IPS-11a (cell line): Measurements from ENCODE around the gene CALHM4.

Experiments
- H3K4me3 ChIP-seq: one replicate; pipeline ENCODE4 v1.5.1; 2013; ENCODE audit warnings: low read depth, low read length, control low read depth

CALHM4 gene

DNA sequence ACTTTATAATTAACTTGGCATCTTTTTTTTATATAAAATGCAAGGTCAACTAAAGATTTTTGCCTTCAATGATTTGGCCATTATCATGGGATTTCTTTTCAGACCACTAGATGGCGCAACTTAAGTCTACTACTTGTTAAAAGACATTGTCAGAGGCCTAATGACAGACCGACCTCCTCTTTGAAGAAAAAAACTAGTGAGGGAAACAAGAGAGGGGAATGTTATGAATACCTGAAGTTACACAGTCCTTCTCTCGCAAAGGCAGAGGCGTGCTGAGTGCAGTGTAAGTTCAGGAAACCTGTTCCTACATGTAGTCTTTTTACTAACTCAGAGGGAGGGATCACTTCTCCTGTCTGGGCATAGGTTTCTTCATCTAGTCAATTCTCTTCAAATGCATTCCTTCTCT is 17.3 kb upstream of the CALHM4 start:
- H3K4me3 ChIP-seq: no peak overlapping the region

DNA sequence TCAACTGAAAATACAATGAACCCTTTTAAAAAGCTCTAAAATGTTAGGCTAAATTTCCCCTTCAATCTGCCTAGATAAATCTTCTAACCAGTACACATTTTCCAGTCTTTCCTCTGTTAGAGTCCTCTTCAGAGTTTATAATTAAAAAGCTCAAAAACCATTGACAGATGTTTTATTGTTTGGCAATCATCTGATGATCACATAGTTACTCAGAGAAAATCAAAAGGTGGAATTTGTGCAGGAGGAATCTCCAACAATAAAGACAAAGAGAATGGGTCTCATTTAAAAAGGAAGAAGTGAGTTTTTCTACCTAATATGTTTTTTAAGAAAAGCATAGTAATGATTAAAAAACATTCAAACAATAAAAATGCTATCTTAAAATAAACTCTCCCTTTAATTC is 11.1 kb upstream of the CALHM4 start:
- H3K4me3 ChIP-seq: no peak overlapping the region

DNA sequence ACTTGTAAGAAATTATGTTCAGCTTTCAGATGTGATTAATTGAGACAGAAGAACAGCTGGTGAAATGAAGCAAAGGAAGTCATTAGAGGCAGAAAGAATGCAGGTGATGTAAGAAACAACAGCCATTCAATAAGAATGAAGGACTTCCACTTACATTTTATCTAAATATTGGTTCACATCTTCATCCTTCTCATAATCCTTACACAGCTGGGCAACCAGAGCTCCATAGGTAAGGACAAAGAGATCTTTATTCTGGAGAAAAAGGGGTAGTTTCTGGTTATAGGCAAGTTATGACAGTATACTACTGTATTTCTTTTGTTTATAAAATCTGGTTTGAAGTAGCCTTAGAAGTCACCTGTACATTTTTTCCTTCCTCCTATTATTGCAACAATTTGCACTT is 10.4 kb upstream of the CALHM4 start:
- H3K4me3 ChIP-seq: no peak overlapping the region

DNA sequence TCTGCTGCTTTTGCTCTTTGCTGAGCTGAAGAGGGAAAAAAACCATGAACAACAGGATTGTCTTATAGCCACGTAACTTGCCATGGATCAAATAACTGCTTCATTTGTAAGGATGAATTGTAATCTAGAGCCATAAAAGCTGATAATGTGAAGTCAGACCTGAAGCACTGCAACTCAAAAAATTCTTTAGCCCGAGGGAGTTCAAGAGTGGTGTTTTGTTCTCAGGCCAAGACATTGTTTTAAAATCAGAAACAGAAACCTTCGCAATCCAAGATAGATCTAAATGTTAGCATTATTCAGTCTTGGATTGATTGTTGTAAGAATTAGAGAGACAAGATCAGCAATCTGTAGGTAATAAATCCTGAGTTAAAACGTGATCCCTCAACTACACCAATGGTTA is 7.9 kb upstream of the CALHM4 start, which contains the start of gene TRAPPC3L:
TRAPPC3L (minus strand) TSS at position 34 of the 400 bp plus-strand sequence. CDS start 170 bp downstream, outside the sequence.
- H3K4me3 ChIP-seq: no peak within 1 kb of the TSS

DNA sequence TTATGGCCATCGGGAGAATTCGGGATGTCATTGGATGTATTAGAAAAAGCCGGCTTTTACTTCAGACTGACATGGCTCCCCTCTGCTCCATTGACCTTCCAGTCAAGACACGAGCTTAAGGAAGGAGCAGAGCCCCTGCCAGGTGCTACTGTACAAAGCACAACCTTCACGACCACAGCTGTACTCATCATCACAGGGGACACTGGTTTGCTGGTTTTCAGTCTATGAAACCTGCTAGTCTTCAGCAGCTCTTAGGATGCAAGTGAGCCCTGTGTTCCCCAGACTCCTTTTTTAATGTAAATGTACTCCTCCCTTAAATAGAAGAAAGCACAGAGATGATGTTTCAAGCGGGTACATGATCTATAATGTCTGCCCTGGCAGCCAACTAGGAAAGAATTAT is 6.2 kb upstream of the CALHM4 start:
- H3K4me3 ChIP-seq: no peak overlapping the region

DNA sequence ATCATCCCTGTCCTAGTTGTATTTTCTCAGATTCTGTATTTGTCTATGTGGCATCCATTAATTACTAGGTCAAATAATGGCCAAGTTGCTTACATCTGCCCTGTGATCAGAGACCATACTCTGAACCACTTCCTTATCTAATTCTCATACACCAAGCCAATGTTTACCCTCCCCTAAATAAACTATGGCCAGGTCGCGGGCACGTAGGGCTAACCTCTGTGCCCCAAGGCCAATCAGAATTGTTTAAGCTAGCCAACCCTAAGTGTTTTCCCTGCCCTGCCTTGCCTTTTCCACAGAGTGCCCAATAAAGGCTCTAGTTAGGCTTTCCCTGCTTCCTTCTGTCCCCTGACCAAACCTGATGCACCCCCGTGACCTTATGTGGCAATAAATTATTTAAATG is 2.8 kb upstream of the CALHM4 start:
- H3K4me3 ChIP-seq: no peak overlapping the region

DNA sequence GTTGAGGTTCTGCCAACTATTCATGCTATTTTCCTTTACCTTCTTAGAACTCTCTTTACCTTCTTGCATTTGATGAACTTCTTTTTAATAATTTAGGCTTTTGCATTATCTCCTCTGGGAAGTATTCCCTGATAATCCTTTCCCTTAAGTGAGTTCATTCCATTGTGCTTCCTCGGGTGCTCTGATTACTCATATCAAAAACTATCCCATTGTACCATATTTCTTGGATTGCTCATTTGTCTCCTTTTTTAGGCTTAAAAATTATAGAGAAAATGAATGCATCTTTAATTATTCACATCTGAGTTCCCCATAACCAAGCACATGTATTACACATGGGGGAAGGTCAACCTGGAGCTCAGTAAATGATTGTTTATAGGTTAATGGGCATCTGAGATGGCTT is 2.5 kb downstream of the CALHM4 start:
- H3K4me3 ChIP-seq: no peak overlapping the region

DNA sequence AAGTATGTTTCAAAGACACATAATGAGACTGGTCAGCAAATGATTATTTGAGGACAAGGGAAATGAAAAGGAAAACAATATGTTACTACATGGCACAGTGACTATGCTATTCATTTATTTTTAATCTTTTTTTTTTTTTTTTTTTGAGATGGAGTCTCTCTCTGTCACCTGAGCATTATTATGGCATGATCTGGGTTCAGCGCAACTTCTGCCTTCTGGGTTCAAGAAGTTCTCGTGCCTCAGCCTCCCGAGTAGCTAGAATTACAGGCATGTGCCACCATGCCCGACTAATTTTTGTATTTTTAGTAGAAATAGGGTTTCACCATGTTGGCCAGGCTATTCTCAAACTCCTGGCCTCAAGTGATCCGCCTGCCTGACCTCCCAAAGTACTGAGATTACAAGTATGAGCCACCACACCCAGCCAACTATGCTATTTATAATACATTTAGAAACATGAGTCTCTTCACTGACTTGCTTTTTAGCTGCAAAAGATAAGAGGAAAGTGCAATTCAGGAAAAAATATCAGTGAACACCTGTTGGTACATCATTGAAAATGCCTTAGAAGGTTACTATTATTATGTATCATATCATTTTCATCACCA is 3.4 kb downstream of the CALHM4 start:
- no peak overlapping the region for H3K4me3 ChIP-seq

DNA sequence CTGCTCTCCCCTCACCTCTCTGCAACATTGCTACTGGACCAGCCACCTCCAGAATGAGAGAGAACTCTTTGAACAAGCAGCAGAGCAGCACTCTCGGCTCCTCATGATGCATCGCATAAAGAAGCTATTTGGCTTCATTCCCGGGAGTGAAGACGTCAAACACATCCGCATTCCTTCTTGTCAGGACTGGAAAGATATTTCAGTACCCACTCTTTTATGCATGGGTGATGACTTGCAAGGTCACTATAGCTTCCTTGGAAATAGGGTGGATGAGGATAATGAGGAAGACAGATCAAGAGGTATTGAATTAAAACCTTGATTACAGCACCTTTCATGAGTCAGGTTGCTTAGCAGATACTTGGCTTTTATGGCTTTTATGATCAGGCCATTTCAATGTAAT is 4.3 kb downstream of the CALHM4 start:
- H3K4me3 ChIP-seq: no peak overlapping the region

DNA sequence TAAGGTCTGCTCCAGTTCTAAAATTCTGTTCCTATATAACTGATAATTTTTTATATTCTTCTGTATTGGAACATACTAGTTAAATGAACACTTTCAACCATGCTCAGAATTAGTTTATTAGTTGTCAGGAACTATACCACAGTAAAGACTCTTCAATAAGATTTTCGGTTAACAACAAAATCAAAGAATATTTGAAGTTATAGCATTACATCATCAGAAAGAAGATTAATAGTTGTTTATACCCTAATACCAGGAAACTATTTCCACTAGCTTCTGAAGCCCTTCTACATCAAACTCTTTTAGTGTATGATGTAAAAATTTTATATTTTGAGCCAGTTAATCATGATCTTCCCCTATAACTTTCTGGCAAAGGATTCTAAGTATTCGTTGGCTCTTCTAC is 6.6 kb downstream of the CALHM4 start:
- H3K4me3 ChIP-seq: no peak overlapping the region

DNA sequence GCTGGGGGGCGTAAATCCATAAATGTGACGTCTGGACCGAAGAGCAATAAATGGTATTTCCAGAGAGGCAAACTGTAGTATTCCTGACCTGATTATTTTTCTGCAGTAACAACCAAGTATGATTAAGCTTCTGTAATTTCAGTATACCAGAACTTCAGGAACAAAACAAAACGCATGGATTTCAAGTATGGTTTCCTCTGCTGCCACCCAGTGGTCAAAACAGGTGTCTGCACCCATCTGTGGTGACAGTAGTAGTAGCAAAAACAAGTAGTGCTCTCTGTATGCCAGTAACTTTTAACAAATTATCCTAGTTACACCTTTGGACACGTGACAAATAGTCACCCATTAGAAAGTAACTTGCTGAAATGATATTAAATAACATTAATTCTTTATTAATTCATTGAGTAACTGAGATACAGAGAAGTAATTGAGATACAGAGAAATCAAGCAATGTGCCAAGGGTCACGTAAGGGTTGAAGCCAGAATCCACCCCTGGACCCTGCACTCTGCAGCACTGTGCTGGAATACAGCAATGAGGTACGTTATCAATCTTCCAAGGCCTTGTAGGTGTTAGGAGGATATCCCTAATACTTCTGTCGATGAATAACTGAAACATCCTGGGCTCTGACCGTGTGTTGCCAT is 7.9 kb downstream of the CALHM4 start:
- H3K4me3 ChIP-seq: no peak overlapping the region

DNA sequence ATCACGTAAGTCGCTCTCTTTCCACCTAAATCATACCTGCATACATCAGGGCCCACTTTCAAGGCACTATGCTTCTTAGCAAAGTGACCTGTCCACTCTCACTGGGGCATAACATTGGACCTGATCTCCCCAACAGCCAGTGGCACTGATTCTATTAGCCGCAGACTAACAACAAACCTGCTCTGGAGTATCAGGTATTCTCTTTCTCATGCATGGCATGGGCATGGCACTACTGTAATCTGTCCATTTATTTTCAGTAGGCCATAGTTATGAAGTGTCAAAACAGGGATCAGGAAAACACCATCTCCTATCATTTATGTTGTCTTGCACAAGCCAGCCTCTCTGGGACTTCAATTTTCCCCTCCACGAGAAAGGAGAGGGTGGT is 8.5 kb downstream of the CALHM4 start:
- H3K4me3 ChIP-seq: no peak overlapping the region

DNA sequence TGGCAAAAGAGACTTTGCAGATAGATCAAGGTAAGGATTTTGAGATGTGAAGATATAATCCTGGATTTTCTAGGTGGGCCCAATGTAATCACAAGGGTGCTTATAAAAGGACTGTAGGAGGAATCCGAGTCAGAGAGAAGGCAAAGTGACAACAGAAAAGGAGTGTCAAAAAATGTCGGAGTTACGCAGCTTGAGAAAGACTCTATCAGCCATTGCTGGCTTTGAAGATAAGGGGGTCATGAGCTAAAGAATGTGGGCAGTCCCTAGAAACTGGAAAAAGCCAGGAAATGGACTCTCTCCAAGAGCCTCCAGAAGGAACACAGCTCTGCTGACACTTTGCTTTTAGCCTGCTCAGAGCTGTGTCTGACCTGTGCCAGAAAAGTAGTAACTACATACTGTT is 9.1 kb downstream of the CALHM4 start:
- H3K4me3 ChIP-seq: no peak overlapping the region

DNA sequence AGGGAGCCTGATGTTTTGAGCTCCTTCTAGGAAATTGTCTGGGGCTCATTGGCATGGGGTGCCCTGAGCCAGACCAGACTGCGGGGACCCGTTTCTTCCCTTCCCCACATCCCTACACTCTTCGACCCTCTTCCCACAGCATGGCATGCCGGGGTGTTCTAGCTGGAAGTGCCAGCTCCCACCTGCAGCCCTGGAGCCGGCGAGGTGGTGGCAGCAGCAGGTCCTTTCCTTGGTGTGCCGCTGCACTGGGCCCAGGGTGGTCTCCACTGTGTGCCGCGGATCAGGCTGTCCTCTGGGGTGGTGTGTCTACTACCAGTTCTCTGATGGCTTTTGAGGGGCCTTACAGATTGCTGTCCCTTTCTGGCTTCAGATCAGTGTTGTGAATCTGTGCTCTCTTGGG is 10.3 kb downstream of the CALHM4 start:
- no peak overlapping the region for H3K4me3 ChIP-seq

DNA sequence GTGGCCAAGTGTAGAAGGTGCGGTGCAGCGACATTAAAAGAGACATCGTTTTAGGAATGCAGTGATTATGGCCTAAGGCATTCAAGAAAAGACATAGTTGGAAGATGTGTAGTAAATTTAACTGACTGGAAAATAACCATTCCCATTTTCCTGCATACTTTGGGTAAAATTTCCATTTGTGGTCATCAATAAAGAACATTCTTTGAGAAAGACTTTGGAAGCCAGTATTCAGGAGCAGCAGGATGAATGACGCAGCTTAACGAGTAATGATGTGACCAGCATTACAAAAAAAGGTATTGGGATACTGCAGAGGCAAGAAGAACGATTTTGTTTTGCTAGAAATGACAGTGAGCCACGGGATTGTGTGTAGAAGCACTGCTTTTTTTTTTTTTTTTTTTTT is 10.8 kb downstream of the CALHM4 start:
- no peak overlapping the region for H3K4me3 ChIP-seq

DNA sequence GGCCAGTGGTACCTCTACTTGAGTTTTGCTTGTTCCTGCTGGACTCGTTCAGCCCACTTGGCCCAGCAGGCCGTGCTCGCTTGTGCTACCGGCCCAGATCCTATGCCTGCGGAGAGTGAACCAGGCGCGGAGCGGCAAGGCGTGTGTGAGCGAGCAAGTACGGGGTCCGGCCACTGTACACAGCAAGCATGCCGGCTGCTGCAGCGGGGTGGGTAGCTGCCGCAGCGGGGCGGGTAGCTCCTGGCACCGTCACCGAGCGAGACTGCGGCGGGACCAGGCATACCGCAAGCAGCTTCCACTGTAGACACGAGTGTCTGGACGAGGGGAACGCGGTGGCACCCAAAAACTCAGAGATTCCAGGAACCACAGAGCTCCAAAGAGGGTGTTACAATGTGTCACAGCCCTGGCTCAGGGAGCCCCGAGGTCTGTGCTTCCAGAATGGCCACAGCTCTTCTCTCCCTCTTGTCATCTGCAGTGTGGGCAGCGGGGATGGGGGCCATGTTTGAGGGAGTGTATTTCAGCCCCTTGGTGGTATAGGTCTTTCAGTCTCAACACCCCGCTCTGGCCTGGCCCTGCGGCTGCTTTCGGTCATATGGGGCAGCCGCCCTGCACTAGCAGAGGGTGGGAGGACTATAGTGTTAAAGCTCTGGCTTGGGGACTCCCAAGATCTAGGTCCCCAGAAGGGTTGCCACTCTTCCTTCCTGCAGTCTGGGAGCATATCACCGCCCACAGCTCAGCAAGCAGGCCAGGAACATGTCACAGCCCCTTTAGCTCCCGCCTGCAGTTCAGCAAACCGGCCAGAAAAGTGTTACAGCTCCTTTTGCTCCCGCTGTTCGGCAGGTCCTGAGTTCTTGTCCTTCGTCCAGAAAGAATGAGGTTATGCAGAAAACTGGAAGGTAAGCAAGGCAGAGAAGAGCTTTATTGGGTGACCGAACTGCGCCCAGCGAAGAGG is 11.6 kb downstream of the CALHM4 start:
- H3K4me3 ChIP-seq: no peak overlapping the region

DNA sequence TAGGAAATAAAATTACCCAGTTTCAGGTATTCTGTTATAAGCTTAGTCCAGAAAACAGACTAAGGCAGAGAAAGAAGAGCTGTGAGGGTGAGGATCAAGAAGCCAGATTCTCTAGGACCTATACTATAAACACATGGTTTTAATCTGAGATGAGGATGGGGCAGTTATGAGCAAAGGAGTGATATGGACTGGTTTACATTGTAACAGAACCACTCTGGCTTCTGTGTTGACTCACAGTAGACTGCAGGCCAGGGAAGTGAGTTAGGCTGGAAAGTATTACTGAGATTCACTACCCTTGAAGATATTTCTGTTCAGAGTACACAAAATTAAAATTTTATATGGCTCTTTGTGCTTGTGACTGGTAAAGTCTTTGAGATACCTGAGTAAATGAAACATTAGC is 14.6 kb downstream of the CALHM4 start:
- no peak overlapping the region for H3K4me3 ChIP-seq

DNA sequence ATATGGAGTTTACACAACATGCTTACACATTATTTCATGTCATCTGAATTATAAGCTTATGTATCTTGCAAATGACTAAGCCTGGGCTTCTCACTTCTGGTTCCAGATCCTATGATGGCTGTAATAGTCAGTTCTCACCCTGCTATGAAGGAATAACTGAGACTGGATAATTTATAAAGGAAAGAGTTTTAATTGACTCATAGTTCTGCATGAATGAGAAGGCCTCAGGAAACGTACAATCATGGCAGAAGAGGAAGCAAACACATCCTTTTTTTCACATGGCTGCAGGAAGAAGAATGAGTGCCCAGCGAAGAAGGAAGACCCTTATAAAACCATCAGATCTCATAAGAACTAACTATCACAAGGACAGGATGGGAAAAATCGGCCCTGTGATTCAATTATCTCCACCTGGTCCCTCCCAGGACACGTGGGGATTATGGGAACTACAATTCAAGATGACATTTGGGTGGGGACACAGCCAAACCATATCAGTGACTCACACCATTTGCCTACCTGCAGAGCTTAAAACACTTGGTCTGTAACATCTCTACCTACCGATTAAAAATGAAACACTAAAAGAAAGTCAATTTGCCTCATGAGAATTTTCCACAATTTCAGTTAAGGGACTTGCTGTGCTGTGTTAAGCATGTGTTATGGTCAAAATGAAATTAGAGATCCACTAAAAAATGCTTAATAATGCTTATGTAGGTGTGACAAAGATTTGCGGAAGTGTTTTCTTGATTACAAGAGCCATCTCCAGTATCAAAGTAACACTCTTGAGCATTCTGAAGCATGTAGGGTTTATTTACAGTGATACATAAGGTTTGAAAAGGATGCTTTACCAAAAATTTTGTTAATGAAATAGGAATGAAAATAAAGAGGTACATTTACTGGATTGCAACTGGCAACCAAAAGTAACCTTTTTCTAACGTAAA is 15.5 kb downstream of the CALHM4 start:
- no peak overlapping the region for H3K4me3 ChIP-seq

DNA sequence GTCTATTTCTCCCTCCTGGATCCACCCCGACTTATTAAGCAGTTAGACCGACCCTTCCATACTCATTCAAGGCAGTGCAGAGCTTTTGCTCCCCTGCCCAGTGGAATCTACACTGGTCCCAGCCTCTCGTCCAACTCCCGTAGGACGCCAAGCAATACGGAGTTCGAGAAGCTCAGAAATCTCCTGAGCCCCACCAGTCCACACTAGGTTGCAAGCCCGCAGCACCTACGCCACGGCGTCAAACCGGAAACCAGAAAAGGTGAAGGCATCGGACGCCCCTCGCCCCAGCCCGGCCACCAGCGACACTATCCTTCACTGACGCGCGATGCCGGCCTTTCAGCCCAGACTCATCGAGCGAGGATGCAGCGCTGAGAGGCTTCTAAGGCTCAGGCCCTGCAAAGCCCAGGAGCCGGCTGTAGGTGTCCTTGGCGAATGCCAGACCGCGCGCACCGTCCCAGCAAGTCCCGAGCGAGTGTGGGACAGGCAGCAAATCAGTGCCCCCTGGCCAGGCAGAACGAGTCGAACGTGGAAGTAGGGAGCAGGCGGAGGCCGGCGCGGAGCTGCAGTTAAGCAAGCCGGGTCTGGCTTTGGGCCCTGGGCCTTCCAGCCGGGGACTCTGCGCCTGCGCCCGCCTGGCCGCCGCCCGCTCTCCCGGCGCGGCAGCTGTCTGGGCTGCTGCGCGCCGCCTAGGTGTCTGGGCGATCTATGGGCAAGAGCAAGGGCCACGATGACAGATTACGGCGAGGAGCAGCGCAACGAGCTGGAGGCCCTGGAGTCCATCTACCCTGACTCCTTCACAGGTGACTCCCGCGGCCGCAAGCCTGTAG is 17.5 kb downstream of the CALHM4 start, which contains the start of gene RWDD1:
RWDD1 (plus strand) TSS at position 649 of the 827 bp plus-strand sequence; CDS start at position 728, 79 bp downstream.
- peak within 1 kb of the TSS; percentile 96 for H3K4me3 ChIP-seq

DNA sequence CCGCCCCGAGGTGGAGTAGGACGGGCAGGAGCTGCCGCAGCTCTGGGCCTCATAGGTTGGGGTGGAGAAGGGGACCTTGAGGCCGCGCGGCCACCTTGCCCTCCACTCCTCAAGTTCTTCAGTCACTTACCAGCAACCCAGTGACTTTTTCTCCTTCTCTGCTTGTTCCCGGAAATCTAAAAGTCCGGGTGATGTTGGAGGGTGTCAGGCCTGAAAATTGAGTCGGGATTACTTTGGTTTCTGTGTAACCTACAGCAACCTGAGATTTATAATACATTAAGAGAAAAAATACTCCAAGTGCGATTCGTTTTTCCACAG is 18.1 kb downstream of the CALHM4 start:
- peak overlapping the region; percentile 96 for H3K4me3 ChIP-seq
